ENCODE measurements around the gene FANK1.
"Not testable (repeated sequence)": the region's sequence is repeated elsewhere in the genome, so short reads cannot be mapped to it uniquely, and the experiment has no call there.

Gene FANK1

GRCh38 chr10:125967533-125967932 lies 71.2 kb downstream of the FANK1 start:
- Histone ChIP-seq H3K9me2 (replicated peaks; ENCODE audit: insufficient read depth, low read length) (no peaks in the 10 kb centered on the region), H3K4me2 (ENCODE audit: low read depth, low read length) (no peak overlapping the region), H2AFZ (ENCODE audit: low read length) (no peak overlapping the region)

GRCh38 chr10:125970077-125970630 lies 73.8 kb downstream of the FANK1 start:
- H2AFZ ChIP-seq (ENCODE audit: low read length); H3K79me2 ChIP-seq (ENCODE audit: low read length); H3K9me2 ChIP-seq (replicated peaks; ENCODE audit: insufficient read depth, low read length); DNase-seq; H3K36me3 ChIP-seq (replicated peaks; ENCODE audit: insufficient read depth, low read length); H3F3A ChIP-seq (ENCODE audit: insufficient read depth, low read length); H3K9me3 ChIP-seq (replicated peaks; ENCODE audit: insufficient read depth, low read length); H3K4me3 ChIP-seq (ENCODE audit: low read length); H3K4me2 ChIP-seq (ENCODE audit: low read depth, low read length); H3K27ac ChIP-seq (ENCODE audit: low read length); H3K27me3 ChIP-seq (replicated peaks; ENCODE audit: insufficient read depth, low read length); H3K4me1 ChIP-seq (ENCODE audit: low read length); H4K20me1 ChIP-seq (ENCODE audit: insufficient read depth, low read length); H3K9ac ChIP-seq (ENCODE audit: low read length): not testable (repeated sequence)

More at GRCh38 chr10:125967533-125967932, 71.2 kb downstream of the FANK1 start:
- no peaks in the 10 kb centered on the region for H3F3A ChIP-seq (ENCODE audit: insufficient read depth, low read length)
- H3K79me2 ChIP-seq (ENCODE audit: low read length): no peaks in the 10 kb centered on the region
- no peaks in the 10 kb centered on the region for H3K9me3 ChIP-seq (replicated peaks; ENCODE audit: insufficient read depth, low read length)
- no peaks in the 10 kb centered on the region for H3K36me3 ChIP-seq (replicated peaks; ENCODE audit: insufficient read depth, low read length)
- no peaks in the 10 kb centered on the region for H4K20me1 ChIP-seq (ENCODE audit: insufficient read depth, low read length)
- DNase-seq: no peak
- H3K9ac ChIP-seq (ENCODE audit: low read length): no peak overlapping the region
- no peak overlapping the region for H3K4me3 ChIP-seq (ENCODE audit: low read length)
- TF ChIP-seq EZH2phosphoT487 (IDR thresholded peaks at IDR 0.05; ENCODE audit: low read length) (no peak), EZH2 (optimal IDR thresholded peaks at IDR 0.05; ENCODE audit: low read depth, low read length) (no peak), CTCF (IDR thresholded peaks at IDR 0.05; ENCODE audit: low read length) (no peak)
- no peaks in the 10 kb centered on the region for H3K4me1 ChIP-seq (ENCODE audit: low read length)
- no peaks in the 10 kb centered on the region for H3K27me3 ChIP-seq (replicated peaks; ENCODE audit: insufficient read depth, low read length)
- no peak overlapping the region for H3K27ac ChIP-seq (ENCODE audit: low read length)

- Histone ChIP-seq H3K9ac (ENCODE audit: low read length) (no peak overlapping the region), H3K27ac (ENCODE audit: low read length) (no peak overlapping the region), H4K20me1 (ENCODE audit: insufficient read depth, low read length) (no peaks in the 10 kb centered on the region), H3K4me2 (ENCODE audit: low read depth, low read length) (no peak overlapping the region), H3K9me2 (replicated peaks; ENCODE audit: insufficient read depth, low read length) (no peaks in the 10 kb centered on the region), H3K79me2 (ENCODE audit: low read length) (no peaks in the 10 kb centered on the region), H3K36me3 (replicated peaks; ENCODE audit: insufficient read depth, low read length) (no peaks in the 10 kb centered on the region), H3K4me3 (ENCODE audit: low read length) (no peak overlapping the region), H3K9me3 (replicated peaks; ENCODE audit: insufficient read depth, low read length) (no peaks in the 10 kb centered on the region), H2AFZ (ENCODE audit: low read length) (no peak overlapping the region), H3F3A (ENCODE audit: insufficient read depth, low read length) (no peaks in the 10 kb centered on the region), H3K4me1 (ENCODE audit: low read length) (no peaks in the 10 kb centered on the region), H3K27me3 (replicated peaks; ENCODE audit: insufficient read depth, low read length) (no peaks in the 10 kb centered on the region)
- no peak for TF ChIP-seq EZH2 (optimal IDR thresholded peaks at IDR 0.05; ENCODE audit: low read depth, low read length)
- no peak for TF ChIP-seq CTCF (IDR thresholded peaks at IDR 0.05; ENCODE audit: low read length)
- no peak for TF ChIP-seq EZH2phosphoT487 (IDR thresholded peaks at IDR 0.05; ENCODE audit: low read length)
- DNase-seq: no peak
Measured at GRCh38 chr10:125976960-125977605, 80.7 kb downstream of the FANK1 start.

GRCh38 chr10:125979976-125980375 lies 83.6 kb downstream of the FANK1 start:
- no peaks in the 10 kb centered on the region for H3F3A ChIP-seq (ENCODE audit: insufficient read depth, low read length)
- H3K36me3 ChIP-seq (replicated peaks; ENCODE audit: insufficient read depth, low read length): no peaks in the 10 kb centered on the region
- no peak overlapping the region for H3K4me2 ChIP-seq (ENCODE audit: low read depth, low read length)
- no peaks in the 10 kb centered on the region for H3K9me2 ChIP-seq (replicated peaks; ENCODE audit: insufficient read depth, low read length)
- no peaks in the 10 kb centered on the region for H3K4me1 ChIP-seq (ENCODE audit: low read length)
- no peak overlapping the region for H2AFZ ChIP-seq (ENCODE audit: low read length)
- H3K79me2 ChIP-seq (ENCODE audit: low read length): no peaks in the 10 kb centered on the region
- H3K27ac ChIP-seq (ENCODE audit: low read length): no peak overlapping the region
- H3K9me3 ChIP-seq (replicated peaks; ENCODE audit: insufficient read depth, low read length): no peaks in the 10 kb centered on the region
- H4K20me1 ChIP-seq (ENCODE audit: insufficient read depth, low read length): no peaks in the 10 kb centered on the region
- DNase-seq: no peak
- H3K27me3 ChIP-seq (replicated peaks; ENCODE audit: insufficient read depth, low read length): no peaks in the 10 kb centered on the region
- no peak overlapping the region for H3K9ac ChIP-seq (ENCODE audit: low read length)
- no peak overlapping the region for H3K4me3 ChIP-seq (ENCODE audit: low read length)
- TF ChIP-seq EZH2 (optimal IDR thresholded peaks at IDR 0.05; ENCODE audit: low read depth, low read length) (no peak), EZH2phosphoT487 (IDR thresholded peaks at IDR 0.05; ENCODE audit: low read length) (no peak), CTCF (IDR thresholded peaks at IDR 0.05; ENCODE audit: low read length) (no peak)

Data from MM.1S (cell line).